Activated T-cell treated with anti-CD3 and anti-CD28 coated beads, Interleukin-2, amount 50 U/mL, for 48 hours (primary cell): ENCODE results near the gene ZNF37A.
"Not testable (repeated sequence)": the region's sequence is repeated elsewhere in the genome, so short reads cannot be mapped to it uniquely, and the experiment has no call there.

Experiments used
- DNase-seq, 2 experiments: peaks; one replicate each; pipeline ENCODE4 v3.0.0-alpha.2; 2020

The ZNF37A gene

GRCh38 chr10:38150891-38151463, 56.8 kb downstream of the ZNF37A start:
- DNase-seq, result not testable (repeated sequence)

- DNase-seq, result no peak
These were observed 62.5 kb downstream of the ZNF37A start for GRCh38 chr10:38156416-38157269.

- no peak for DNase-seq
These were observed 63.1 kb downstream of the ZNF37A start for GRCh38 chr10:38157270-38157685.

- DNase-seq, result no peak
These were observed 64.9 kb downstream of the ZNF37A start for GRCh38 chr10:38159004-38159403.

- DNase-seq, result no peak
These were observed 69.5 kb downstream of the ZNF37A start for GRCh38 chr10:38163617-38164016.

GRCh38 chr10:38174336-38174735, 80.2 kb downstream of the ZNF37A start:
- DNase-seq, result no peak

- no peak for DNase-seq
These were observed 90.3 kb downstream of the ZNF37A start for GRCh38 chr10:38184477-38184876.
